ENCODE data around the gene MLLT10. TPM values are rescaled to one million over a fixed set of nuclear protein-coding genes. Genes with fewer than 3 reads are reported as not detected.

Gene MLLT10
- total RNA-seq, 4 donors from 2014 or later, result 42.8 to 283 (median 48.5) TPM

- intact Hi-C loops (cut with DNase I; ENCODE audit: low total_unique reads), result no loop called here
- TF ChIP-seq CTCF (IDR thresholded peaks at IDR 0.05) (no peak), POLR2A (IDR thresholded peaks at IDR 0.05) (no peak)
- 64 to 80% methylated on average over 58 of the region's 58 CpGs for WGBS, 2 donors
- DNase-seq (ENCODE audit: low spot score in 2 of 2), result no peak
- H3K4me3 ChIP-seq (ENCODE audit: low read depth, poor library complexity, severe bottlenecking), result no peak overlapping the region
Observed at GRCh38 chr10:21509341-21510240, 24.4 kb upstream of the MLLT10 start.

- 35 to 49% methylated on average over 16 to 38 of the region's 39 CpGs for WGBS, 2 donors
Observed at GRCh38 chr10:21510241-21511094, 23.6 kb upstream of the MLLT10 start.

GRCh38 chr10:21511095-21511570, 22.9 kb upstream of the MLLT10 start:
- DNase-seq (ENCODE audit: low spot score in 2 of 2), result no peak
- WGBS, 2 donors, result 83 to 92% methylated on average over 2 of the region's 2 CpGs
- H3K4me3 ChIP-seq (ENCODE audit: low read depth, poor library complexity, severe bottlenecking), result no peak overlapping the region
- intact Hi-C loops (cut with DNase I; ENCODE audit: low total_unique reads), result no loop called here
- TF ChIP-seq POLR2A (IDR thresholded peaks at IDR 0.05), result no peak
- no peak for TF ChIP-seq CTCF (IDR thresholded peaks at IDR 0.05)

More at GRCh38 chr10:21510241-21511094, 23.6 kb upstream of the MLLT10 start:
- DNase-seq (ENCODE audit: low spot score in 2 of 2), result no peak
- no peak overlapping the region for H3K4me3 ChIP-seq (ENCODE audit: low read depth, poor library complexity, severe bottlenecking)
- TF ChIP-seq CTCF (IDR thresholded peaks at IDR 0.05) (no peak), POLR2A (IDR thresholded peaks at IDR 0.05) (no peak)
- intact Hi-C loops (cut with DNase I; ENCODE audit: low total_unique reads), result no loop called here

GRCh38 chr10:21511946-21512572, 22.0 kb upstream of the MLLT10 start:
- no peak for TF ChIP-seq POLR2A (IDR thresholded peaks at IDR 0.05)
- TF ChIP-seq CTCF (IDR thresholded peaks at IDR 0.05), result no peak
- no peak overlapping the region for H3K4me3 ChIP-seq (ENCODE audit: low read depth, poor library complexity, severe bottlenecking)
- no peak for DNase-seq (ENCODE audit: low spot score in 2 of 2)
- WGBS, 2 donors, result 79 to 80% methylated on average over 3 of the region's 3 CpGs
- intact Hi-C loops (cut with DNase I; ENCODE audit: low total_unique reads), result no loop called here

- intact Hi-C loops (cut with DNase I; ENCODE audit: low total_unique reads), result no loop called here
- no peak for TF ChIP-seq POLR2A (IDR thresholded peaks at IDR 0.05)
- no peak for TF ChIP-seq CTCF (IDR thresholded peaks at IDR 0.05)
- 72 to 82% methylated on average over 2 of the region's 2 CpGs for WGBS, 2 donors
- no peak overlapping the region for H3K4me3 ChIP-seq (ENCODE audit: low read depth, poor library complexity, severe bottlenecking)
- no peak for DNase-seq (ENCODE audit: low spot score in 2 of 2)
Observed at GRCh38 chr10:21512573-21513404, 21.2 kb upstream of the MLLT10 start.

Data from lower leg skin (tissue), 4 donors.